GM18526 (cell line): ENCODE data around the gene NBPF3.

ENCODE experiments used
- POLR2A ChIP-seq: IDR thresholded peaks from 3 replicates; pipeline ENCODE4 v1.6.1; 2011; ENCODE audit not compliant: insufficient read length; ENCODE audit errors: extremely low read depth

NBPF3 gene

DNA sequence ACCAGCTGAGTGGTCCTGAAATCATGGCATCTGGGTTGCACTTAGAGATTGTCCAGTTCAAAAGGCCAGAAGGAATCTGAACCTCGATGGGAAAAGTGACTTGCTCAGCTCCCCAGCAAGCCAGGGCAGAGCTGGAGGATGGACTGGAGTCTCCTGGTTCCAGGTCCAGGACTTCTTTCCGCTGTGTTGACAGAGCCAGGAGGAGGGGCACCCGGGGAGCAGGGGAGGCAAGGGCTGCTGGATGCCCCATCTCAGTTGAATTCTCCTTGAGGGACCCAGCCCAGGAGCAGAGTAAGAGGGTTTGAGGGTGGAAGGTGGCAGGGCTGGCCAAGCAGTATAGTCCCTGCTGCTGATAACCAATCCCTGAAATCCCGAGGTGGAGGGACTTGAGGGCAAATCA is 66.9 kb downstream of the NBPF3 start:
- TF ChIP-seq POLR2A, result no peak

- TF ChIP-seq POLR2A, result no peak
Observed at GRCh38 chr1:21507511-21508270, 67.8 kb downstream of the NBPF3 start.

DNA sequence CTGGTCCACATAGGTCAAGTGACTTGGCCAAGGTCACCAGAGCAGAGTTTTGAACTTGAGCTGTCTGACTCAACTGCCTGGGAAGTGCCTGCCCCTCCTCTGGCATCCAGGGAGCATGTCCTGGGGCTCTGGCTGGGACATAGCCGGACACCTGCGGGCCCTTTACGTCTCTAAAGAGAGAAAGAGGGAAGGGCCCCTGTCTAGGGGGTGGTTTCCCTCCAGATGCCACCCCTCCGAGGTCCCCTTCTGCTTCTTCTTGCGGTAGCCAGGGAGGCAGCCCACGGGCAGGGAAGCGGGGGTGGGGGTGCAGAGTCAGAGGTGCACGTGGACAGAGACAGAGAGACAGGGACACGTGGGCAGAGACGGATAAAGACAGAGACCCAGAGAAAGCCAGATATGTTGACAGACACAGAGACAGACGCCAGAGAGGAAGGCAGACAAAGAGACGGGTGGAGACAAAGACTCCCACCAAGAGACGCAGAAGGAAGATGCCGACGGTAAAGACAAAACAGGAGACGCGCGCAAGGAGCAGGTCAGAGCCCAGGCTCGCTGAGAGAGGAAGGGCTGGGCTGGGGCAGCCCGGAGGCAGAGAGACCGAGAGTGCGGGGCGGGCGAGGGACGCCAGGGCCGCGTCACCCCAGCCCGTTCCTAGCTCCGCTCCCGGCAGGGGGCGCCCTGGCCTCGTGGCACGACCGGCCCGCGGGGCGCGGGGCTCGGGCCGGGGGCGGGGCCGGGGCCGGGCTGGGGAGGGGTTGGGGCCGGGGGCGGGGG is 68.8 kb downstream of the NBPF3 start:
- TF ChIP-seq POLR2A, result no peak

DNA sequence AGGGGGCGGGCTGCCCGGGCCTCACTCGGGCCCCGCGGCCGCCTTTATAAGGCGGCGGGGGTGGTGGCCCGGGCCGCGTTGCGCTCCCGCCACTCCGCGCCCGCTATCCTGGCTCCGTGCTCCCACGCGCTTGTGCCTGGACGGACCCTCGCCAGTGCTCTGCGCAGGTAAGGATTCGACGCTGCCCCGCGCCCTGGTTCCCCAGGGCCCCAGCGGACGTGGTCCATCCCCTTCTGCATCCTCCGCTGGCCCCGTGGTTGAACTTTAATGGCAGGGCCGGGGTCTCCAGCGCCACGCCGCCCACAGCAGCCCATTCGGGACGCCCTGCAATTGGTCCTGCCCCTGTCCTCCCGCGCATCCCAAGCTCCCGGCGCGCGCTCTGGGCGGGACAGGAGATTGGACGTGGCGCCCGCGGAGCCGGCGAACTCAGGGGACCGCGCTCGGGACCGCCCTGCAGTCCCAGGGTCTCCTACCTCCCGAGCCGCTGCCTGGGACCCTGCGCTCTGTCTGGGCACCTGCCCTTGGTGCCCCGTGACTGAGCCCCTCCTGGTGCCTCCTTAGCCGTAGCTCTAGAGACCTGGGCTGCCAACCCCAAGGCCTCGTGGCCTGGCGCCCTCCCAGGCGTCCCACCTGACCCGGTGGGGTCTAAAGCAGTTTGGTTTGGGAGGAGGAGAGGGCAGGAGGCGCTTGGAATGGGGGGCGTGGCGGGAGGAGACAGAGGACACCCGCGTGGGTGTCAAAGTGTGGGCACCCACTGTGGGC is 69.6 kb downstream of the NBPF3 start, which contains the start of gene ALPL:
Gene ALPL, plus strand, starts transcription at position 73 of the 762 bp plus-strand sequence. CDS start 44,659 bp downstream, outside the sequence.
- no peak for TF ChIP-seq POLR2A

- TF ChIP-seq POLR2A, result no peak
Observed at GRCh38 chr1:21510113-21510493, 70.2 kb downstream of the NBPF3 start.

GRCh38 chr1:21510885-21511578 is 71.1 kb downstream of the NBPF3 start:
- TF ChIP-seq POLR2A, result no peak

DNA sequence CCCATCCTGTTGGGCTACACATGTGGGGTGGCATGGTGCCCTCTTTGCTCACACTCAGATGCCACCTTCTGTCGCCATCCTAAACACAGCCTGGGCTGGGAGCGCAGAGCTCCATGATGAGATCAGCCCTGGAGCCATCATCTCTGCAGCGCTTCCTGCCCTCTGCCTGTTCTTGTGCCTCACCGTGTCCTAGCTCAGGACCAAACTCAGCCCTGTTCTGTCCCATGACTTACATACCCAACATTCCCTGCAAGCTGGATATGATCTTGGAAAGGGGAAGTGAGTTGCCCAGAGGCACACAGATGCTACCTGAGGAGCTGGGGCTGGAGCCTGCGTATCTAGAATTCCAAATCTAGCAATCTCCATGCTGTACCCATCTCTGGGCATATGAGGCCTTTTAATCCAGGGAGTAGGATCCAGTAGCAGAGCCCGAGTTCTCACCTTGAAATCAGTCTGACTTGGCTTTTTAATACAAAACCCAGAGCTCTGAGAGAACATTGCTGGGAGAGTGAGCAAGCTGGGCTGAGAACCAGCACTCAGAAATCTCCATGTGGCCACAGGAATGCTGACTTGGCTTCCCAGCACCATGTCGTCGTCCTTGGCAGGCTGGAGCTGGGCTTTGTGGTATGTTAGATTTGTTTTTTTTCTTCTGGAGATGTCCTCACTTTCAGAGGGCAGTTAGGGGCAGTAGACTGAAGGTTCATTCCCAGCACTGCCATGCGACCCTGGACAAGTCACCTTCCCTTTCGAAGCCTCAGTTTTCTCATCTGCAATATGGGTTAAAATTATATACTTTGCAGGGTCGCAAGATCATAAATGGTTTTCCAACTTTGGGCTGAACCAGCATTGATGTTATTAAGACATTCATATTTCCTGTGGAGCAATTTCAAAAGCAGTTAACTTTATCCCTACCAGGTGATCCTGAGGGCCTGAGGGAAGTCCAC is 71.9 kb downstream of the NBPF3 start:
- no peak for TF ChIP-seq POLR2A

DNA sequence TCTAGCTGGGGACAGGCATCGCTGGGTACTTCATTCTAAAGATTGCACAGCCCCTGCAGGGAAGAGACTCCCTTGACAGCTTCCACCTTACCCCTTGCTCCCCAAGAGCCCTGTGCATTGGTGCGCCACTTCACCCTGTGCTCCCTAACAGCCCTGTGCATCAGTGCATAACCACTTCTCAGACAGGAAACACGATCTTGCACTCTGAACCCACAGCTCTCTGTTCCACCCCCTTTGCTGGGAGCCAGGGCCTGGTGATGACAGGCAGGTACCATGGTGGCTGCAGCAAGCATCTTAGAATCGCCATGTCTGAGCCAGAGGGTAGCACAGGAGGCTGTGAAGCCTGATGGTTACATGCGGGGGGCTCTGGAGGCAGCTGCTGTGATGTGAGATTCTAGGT is 74.3 kb downstream of the NBPF3 start:
- TF ChIP-seq POLR2A, result no peak

DNA sequence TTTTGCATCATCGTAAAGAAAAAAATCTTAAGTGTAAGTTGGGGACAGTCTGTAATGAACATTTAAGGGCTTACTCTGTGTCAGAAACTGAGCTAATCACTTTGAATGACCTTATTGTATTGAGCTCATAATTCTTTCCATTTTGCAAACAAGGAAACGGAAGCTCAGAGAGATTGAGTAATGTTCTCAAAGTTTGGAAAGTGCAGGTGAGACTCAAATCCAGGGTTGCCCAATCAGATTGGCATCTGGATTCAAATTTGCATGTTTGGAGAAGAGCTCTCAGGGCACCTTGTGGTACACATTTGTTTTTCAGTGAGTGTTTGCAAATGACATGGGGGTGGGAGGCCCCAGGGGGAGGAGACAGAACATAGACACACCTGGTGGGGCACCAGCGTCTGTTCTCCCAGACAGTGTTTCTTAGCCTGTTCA is 77.2 kb downstream of the NBPF3 start:
- TF ChIP-seq POLR2A, result no peak

- TF ChIP-seq POLR2A, result no peak
Observed at GRCh38 chr1:21517660-21518480, 77.9 kb downstream of the NBPF3 start.

DNA sequence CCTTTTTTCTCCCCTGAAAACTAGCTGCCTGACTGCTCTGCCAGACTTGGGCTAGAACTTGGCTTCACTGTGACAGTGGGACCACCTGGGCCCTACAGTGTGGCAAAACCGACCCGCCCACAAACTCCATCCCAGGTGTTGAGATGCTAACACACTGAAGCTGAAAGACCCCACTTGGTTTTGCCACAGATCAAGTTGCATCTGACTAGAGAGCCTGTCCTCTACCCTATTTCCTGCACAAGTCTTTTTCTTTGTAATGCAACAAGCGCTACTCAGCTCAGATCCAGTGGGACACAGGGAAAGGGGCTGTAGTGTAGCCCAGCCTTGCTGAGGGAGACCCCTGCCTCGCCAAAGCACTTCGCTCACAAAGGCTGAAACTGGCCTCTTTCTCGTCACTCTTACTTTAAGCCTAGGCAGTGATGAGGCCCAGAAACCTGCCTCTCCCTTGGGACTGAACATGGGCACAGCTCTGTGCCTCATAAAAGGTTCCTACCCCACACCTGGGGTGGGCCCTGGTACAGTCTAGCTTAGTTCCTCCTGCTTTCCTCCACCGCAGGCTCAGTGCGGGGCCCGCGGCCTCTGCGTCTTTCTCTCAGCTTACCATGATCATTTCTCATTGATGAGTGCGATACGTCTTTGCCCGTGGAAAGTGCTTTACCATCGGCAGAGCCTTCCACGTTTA is 79.0 kb downstream of the NBPF3 start:
- no peak for TF ChIP-seq POLR2A

GRCh38 chr1:21520899-21521716 is 81.2 kb downstream of the NBPF3 start:
- TF ChIP-seq POLR2A, result no peak

DNA sequence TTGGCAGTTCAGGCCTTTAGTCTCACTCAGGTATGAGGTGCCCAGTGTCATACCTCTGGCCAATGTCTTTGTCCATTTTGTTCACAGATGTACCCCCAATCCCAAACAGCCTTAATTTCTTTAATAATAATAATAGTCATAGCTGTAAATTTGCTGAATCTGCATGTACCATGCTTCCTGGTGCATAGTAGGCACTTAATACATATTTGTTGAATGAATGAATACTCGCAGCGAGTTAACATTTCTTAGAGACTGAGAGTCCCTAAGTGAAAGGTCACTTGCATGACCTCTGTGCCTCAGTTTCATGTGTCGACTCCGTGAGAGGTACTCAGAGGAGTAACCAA is 81.8 kb downstream of the NBPF3 start:
- TF ChIP-seq POLR2A, result no peak
